ENCODE data around the gene COPB1.
"Not testable (repeated sequence)": the region's sequence is repeated elsewhere in the genome, so short reads cannot be mapped to it uniquely, and the experiment has no call there.

Gene COPB1, protein sequence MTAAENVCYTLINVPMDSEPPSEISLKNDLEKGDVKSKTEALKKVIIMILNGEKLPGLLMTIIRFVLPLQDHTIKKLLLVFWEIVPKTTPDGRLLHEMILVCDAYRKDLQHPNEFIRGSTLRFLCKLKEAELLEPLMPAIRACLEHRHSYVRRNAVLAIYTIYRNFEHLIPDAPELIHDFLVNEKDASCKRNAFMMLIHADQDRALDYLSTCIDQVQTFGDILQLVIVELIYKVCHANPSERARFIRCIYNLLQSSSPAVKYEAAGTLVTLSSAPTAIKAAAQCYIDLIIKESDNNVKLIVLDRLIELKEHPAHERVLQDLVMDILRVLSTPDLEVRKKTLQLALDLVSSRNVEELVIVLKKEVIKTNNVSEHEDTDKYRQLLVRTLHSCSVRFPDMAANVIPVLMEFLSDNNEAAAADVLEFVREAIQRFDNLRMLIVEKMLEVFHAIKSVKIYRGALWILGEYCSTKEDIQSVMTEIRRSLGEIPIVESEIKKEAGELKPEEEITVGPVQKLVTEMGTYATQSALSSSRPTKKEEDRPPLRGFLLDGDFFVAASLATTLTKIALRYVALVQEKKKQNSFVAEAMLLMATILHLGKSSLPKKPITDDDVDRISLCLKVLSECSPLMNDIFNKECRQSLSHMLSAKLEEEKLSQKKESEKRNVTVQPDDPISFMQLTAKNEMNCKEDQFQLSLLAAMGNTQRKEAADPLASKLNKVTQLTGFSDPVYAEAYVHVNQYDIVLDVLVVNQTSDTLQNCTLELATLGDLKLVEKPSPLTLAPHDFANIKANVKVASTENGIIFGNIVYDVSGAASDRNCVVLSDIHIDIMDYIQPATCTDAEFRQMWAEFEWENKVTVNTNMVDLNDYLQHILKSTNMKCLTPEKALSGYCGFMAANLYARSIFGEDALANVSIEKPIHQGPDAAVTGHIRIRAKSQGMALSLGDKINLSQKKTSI

DNA sequence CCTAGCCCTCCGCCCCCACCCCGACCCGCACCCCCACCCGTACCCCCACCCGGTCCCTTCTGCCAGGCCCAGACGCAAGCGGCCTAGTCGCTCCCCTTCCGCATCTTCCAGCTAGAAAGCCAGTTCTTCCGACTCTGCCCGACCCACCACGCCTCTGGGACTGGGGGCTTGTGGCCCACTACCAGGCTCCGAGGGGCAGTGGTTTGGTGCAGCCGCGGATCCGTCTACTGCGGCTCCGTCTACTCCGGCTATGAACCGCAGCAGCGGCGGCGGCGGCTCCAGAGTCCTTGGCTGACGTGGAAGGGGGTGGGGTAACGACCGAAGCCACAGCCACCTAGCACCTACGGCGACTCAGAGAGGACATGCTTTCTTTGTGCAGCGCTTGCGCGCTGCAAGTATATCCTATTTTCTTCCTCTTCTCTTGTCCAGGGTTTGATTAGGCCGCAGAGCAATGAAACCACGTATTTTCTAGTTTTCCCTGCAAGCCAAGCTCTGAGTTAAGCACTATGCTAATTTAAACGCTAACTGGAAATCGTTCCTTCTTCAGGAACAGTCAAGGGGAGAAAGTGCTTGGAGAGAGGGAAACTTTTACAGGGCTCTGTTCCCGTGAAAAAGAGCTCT, at the start of gene COPB1:
COPB1 (minus strand) TSS at position 252 of the 621 bp plus-strand sequence. CDS start 883 bp downstream, outside the sequence.
- peak; percentile 95 for DNase-seq (ENCODE audit: low spot score)

DNA sequence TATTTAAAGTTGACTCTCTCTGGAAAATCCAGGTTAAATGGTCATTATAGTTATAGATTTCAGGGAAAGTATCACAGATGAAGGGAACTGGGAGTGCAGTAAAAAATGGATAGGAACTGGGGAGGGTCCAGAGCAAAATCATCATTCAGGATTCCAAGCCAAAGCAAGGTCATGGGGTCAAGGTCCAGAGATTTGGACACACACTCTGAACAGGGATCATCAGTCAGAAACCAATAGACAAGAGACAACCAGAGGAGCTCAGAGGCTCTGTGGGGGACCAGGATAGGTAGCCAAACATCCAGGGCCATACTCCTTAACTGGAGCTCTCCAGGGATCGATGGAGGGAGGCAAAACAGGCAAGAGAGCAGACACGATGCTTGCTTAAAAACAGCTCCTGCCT, 47.8 kb upstream of the COPB1 start:
- no peak for DNase-seq (ENCODE audit: low spot score)

DNA sequence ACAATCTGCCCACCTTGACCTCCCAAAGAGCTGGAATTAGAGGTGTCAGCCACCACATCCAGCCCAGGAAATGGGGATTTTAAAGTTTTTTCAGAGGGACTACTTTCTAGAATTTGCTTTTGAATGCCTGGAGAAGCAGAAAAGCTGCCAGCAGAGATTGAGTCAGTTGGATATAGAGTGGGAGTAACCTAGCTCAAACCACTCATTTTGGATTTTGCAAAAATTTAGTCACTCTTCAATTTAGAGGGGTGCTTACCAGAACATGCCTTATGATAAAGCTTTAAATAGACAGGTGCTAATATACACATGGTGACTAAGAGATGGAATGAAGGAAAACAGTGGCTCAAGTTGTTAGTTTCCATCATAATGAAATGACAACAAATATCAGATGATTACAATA, 47.1 kb upstream of the COPB1 start:
- no peak for DNase-seq (ENCODE audit: low spot score)

DNA sequence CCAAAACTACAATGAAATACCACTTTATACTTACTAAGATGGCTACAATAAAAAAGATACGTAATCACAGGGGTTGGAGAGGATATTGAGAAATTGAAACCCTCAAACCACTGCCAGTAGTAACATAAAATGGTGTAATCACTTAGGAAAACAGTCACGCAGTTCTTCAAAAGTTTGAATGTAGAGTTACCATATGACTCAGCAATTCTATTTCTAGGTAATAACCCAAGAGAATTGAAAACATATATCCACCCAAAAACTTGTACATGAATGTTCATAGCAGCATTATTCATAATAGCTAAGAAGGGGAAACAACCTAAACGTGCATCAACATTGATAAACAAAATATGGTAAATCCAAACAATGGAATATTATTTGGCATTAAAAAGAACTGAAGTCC, 45.0 kb upstream of the COPB1 start:
- no peak for DNase-seq (ENCODE audit: low spot score)

DNA sequence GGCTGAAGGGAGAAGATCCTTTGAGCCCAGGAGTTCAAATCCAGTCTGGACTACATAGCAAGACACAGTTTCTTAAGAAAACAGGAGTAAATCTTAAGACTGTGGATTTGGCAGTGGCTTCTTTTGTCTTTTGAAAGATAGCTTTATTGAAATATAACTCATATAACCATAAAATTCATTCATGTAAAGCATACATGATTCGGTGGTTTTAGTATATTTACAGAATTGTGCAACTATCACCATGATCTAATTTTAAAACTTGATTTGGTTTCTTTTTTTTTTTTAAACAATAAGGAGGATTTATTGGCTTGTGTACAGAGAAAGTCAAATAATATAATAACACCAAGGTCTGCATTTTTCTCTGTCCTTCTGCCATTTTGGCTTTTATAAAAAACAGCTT, 43.6 kb upstream of the COPB1 start:
- DNase-seq (ENCODE audit: low spot score) = no peak

DNA sequence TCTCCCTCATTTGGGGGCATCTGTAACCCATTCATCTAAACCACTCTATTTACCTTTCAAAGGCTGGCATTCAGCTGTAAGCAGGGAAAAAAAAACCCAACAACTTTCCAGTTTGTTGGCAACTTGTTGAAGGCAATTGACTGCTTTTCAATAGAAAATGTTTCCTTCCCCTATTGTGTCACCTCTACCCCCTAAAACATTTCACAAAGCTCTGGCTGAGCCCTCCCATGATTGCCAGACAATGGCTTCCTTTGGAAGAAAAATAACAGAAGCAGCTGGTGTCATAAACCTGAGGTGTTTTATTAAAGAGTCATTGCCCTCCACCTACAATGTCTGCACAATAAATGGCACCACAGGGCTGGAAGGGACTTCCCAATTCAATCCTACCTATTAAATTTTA, 42.7 kb upstream of the COPB1 start:
- no peak for DNase-seq (ENCODE audit: low spot score)

DNA sequence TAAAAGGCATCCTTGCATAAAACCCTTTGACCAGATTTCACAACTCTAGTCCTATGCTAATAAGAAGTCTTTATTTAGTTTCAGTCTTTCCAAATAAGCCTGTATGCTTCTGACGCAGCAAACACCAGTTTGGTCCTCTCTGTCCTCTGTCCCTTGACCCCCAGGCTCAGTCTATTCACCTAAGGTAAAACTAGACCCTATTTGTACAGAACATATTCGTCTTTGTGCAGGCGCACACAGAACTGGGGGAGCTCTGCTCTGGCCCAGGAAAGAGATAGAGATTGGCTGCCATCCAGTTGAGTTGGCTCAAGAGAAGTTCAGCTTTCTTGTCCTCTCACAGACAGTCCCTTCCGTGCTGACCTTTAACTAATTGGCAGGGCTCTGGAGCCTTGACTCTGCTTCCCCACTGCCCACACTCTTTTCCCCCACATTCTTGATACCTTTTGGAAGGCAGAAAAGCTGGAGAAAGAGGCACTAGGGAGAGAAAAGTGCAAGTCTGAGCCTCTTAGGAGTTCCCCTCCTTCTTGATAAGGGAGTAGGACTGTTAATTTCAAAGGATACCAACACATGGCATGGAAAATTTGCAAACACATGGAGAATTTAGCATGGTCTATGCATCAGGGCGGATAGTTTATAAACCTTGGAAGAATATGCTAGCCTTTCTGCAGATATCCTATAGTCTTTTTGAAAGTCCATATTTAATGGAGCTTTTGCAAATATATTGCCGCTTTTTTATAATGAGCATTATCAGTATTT, 41.8 kb upstream of the COPB1 start:
- DNase-seq (ENCODE audit: low spot score) = no peak

DNA sequence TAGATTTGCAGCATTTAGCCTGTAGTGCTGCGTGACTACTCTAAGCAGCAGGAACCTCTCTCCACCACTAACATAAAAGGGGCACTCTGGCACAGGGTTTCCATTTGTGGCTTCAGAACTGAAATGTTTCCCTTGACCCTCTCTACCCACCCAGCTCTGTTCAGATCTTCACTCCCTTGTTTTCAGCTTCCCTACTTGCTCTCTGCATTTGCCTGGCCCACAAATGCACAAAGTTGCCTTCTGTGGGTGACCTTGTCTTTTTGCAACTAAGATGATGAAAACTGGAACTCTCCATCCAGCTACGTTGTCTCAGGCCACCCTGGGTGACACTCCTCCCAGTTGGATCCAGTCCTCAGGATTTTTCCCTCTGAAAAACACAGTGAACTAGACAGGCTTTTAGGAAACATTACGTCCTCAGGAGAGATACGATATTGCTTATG, 40.4 kb upstream of the COPB1 start:
- no peak for DNase-seq (ENCODE audit: low spot score)

DNA sequence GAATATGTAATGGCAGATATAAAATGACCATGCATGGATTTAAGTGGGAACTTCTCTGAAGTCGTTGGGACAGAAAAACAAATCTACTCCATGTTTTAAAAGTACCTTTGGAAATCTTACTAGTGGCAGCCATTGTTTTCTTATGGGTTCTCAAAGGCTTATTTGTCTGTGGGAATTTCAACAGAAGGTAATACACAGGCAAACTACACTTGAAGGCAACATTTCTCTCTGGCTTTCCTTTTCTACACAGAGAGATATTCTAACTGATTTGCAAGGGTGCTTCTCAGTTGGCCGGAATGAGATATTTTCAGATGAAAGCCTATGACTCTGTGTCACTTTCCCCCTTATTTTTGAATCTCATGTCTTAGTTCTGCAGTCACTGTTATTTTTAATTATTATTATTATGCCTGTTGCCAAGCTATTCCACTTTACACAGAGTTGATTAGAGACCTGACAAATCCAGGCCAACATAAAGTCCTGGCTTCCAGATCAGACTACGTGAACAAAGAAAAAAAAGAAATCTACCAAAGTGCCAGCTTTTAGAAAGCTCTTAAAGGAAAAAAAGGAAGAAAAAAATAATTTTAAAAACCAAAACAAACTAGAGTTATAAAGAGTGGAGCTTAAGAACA, 39.4 kb upstream of the COPB1 start:
- DNase-seq (ENCODE audit: low spot score) = no peak

DNA sequence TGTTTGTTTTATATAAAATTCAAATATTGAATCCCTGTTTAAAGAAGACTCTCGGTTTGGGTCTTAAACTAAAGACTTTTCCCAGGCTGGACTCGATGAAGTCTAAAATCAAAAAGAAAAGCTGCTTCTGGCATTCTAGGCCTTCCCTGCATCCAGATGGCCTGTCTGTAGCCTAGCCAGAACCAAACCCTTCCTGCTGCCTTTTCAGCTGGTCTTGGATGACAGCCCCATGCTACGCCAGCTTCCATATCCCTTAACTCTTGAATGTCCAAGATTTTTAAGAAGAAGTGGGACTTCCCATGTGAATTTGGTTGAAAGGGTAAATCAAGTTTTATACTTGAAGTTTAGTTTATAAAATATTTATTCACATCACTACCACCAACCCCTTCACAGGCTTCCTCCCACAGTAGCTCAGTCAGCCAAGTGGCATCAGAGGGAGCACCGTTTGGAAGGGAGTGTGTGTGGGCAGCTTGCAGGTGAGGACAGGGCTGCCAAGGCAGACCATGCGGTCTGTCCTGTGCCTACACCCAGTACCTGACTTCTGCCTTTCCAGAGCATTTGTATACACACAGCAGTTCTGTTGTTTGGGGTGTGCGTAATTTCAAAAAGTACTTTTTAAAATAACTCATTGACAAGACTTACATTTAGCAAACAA, 38.8 kb upstream of the COPB1 start:
- no peak for DNase-seq (ENCODE audit: low spot score)

DNA sequence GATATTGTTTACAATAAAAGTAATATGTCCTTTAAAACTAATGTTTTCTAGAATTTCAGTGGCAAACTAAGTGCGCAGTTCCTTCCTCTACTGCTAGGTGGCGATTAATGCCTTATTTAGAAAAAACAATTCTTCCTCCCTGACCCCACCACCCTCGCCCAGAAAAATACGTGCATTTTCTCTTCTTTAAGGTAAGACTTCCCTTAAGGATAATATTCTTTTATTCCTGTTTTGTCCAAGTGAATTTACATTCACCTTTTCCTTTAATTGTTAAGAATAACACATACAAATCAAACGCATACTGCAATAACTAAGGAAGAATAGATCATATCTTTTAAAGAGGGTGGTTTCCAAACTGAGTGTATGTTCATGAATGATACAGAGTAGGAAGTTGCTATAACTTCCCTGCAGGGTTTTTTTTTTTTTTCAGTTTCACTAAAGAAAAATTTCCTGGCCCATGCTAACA, 37.6 kb upstream of the COPB1 start:
- DNase-seq (ENCODE audit: low spot score) = peak; percentile 75

DNA sequence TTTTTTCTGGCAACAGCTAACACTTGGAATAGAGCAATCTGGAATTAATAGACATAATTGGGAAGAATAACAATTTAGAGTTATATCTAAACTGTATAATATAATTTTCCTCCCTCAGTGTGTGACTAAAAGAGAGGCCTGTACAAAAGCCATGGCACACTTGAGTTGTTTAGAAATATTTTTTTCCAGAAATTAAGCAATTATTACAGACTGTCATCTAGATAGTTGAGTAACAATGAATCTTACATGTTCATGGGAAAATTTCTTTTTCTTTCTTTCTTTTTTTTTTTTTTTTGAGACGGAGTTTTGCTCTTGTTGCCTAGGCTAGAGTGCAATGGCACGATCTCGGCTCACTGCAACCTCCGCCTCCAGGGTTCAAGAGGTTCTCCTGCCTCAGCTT, 35.6 kb upstream of the COPB1 start:
- DNase-seq (ENCODE audit: low spot score) = not testable (repeated sequence)

DNA sequence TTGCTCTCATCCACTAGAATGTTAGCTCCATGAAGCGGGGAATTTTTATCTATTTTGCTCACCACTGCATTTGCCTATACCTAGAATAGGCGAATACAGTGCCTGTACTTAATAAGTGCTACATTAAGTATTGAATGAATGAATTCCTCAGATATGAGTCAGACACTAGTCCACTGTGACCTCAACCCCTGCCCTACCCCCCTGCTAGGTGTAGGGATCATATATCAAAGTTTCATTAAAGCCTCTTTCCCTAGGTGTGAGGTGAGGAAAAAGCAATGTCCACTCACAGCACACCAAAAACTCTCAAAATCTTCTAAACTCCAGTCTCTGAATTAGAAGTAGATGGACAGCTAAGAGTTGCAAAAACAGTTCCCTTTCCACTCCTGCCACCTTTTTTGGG, 30.3 kb upstream of the COPB1 start:
- DNase-seq (ENCODE audit: low spot score) = no peak

DNA sequence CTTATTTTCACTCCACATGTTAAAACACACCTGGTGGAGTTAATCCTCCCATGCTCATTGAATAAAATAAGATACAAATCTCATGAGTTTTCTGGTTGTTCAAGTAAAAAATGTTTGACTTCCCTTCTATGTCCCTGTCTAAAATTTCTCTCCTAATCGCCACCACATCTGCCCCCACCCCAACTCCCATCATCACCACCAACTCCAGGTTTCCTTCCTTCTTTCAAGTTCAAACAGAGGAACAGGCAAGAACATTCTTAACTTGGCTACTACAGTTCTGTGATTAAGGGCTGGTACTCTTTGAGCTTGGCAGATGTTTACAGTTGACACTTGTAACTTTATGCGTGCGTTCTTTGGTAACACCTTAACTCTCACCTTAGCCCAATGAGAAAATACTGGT, 29.7 kb upstream of the COPB1 start:
- no peak for DNase-seq (ENCODE audit: low spot score)

DNA sequence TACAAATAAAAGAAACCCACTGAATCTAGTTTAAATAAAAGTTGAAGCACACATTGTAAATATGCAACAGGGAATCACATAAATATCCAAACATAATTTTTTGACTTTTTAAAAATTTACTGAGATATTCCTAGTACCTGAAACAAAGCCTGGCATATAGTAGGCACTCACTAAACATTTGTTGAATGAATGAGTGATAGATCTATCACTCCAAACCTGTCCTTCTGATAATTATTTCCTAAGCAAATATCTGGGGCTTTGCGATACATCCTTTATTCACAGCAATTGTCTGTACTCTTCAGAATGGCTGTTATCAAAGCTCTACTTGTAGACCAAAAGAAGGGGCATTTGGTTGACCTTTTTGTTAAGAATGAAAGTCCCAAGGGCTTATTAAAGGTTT, 23.2 kb upstream of the COPB1 start:
- DNase-seq (ENCODE audit: low spot score) = no peak

DNA sequence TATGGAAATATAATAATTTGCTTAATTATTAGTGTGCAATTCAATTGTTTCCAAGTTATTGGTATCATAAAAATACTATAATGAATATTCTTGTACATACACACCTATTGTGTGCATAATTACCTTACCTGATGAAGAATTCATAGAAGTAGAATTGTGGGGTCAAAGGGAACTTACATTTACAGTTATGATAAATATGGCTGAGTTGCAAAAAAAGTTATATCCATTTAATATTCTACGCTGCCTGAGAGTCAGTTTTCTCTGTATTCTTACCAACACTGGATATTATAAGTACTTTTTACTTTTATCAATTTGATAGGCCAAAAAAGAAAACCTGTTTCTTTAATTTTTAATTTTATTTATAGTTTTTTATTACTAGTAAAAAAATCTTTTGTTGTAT, 22.6 kb upstream of the COPB1 start:
- DNase-seq (ENCODE audit: low spot score) = no peak

DNA sequence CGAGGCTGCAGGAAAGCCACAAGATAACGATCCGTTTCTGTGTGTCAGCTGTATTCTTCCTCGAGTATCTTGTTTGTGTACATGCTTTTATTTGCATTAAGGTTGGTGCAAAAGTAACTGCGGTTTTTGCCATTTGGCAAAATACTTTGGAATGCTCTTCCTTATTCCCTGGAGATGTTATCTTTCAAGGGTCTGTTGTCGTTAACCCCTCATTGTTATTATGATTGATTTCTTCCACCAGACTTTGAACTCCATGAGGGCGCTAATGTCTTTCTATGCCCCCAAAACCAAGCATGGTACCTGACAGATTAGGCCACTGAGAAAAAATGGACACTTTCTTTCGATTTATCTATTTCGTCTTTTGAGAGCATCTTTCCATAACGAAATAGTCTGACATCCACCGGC, 21.1 kb upstream of the COPB1 start:
- DNase-seq (ENCODE audit: low spot score) = no peak

DNA sequence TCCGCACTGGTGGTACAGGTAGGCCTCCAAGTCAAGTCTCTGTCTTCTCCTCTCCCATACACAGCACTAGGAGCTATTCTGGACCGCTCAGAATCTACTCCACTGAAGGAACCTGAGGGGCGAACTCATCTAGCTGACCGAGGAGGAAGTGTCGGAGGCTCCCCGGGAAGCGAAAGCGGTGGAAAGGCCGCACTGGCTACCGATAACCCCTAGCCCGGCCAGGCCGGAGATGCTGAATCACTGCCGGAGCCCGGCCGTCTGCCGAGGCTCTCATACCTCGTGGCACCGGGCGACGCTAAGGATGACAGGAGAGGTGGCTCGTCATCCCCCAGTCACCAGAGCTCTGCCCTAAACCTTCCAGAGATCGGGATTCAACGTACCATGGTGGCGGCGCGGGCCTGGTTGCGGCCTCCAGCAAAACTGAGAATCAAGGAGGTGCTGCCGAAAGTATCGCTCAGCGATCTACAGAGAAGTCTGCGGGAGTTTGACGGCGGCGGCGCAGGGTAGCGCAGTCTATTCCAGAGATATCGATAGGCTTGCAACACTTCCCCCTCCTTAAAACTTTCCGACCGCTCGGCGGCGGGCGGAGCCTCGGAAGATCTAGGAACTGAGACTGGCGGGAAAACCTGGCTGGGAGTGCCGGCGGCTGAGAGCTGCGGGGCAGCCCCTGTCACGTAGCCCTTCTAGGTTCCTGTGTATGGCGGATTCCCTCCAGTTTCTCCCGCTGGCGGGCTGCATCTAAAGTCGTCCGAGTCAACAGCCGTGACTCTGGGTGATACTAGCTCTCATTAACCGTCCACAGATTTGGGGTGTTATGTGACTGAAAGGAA, 20.5 kb upstream of the COPB1 start, which contains the start of gene PSMA1:
PSMA1 (minus strand) TSS at position 470 of the 830 bp plus-strand sequence; CDS start at position 383, 87 bp downstream.
- DNase-seq (ENCODE audit: low spot score) = peak; percentile 97

DNA sequence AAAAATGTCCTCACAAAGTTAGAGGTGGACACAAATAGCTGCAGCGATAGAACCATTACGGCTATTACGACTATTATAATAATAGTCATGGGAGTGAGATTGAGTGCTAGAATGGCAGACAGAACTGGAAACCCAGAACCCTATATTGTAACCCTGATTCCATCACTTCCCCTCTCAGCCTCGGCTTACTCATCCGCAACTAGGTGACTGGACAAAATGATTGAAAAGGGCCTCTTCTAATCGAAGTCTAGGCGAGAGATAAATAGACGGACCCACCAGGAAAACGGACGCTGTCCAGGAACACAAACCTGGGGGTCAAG, 19.9 kb upstream of the COPB1 start:
- peak; percentile 59 for DNase-seq (ENCODE audit: low spot score)

DNA sequence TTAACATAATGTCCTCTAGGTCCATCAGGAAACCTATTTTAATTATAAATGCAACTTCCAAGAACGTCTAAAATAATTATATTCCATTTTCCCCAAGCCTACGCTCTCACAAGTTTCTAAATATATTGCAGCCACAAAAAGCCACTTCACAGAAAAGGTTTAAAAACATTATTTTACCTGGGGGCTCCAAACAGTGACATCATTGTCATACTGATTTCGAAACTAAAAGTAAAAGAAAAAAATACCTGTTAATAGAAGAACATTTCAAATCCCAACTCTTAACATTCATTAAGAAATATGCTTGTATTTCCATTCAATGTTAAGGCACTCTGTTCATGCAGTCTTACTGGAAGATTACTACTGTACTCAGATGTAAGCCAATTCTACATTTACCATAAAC, 19.2 kb upstream of the COPB1 start:
- no peak for DNase-seq (ENCODE audit: low spot score)

All from NAMALWA (cell line).